ENCODE results near the gene NEDD4L.

DNA sequence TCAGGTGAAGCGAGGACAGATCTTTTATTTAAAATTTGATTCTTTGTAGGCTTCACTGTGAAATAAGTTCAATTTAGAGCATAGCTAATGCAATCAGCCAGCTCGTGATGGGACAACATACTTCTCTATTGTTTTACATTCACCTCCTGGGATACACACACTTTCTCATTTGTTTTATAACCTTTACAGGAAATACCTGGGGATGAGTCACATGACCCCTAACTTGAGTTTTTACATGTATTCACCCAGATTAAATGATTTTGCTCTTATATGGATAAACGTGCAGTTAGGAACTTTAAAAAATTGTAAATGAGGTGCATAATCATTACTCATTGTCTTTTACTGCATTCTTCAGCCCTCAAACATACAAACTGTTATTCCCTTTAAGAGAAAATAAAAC lies 152.1 kb downstream of the NEDD4L start:
- TF ChIP-seq, protein P1, sequence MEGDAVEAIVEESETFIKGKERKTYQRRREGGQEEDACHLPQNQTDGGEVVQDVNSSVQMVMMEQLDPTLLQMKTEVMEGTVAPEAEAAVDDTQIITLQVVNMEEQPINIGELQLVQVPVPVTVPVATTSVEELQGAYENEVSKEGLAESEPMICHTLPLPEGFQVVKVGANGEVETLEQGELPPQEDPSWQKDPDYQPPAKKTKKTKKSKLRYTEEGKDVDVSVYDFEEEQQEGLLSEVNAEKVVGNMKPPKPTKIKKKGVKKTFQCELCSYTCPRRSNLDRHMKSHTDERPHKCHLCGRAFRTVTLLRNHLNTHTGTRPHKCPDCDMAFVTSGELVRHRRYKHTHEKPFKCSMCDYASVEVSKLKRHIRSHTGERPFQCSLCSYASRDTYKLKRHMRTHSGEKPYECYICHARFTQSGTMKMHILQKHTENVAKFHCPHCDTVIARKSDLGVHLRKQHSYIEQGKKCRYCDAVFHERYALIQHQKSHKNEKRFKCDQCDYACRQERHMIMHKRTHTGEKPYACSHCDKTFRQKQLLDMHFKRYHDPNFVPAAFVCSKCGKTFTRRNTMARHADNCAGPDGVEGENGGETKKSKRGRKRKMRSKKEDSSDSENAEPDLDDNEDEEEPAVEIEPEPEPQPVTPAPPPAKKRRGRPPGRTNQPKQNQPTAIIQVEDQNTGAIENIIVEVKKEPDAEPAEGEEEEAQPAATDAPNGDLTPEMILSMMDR (IDR thresholded peaks at IDR 0.05; ENCODE audit: insufficient read depth, low read depth, low read length), result no peak
- TF ChIP-seq EZH2 (IDR thresholded peaks at IDR 0.05; ENCODE audit: insufficient read depth, low read length), result no peak
